ENCODE measurements around the gene WDR54.
"Not testable (repeated sequence)": the region's sequence is repeated elsewhere in the genome, so short reads cannot be mapped to it uniquely, and the experiment has no call there.

The WDR54 gene

DNA sequence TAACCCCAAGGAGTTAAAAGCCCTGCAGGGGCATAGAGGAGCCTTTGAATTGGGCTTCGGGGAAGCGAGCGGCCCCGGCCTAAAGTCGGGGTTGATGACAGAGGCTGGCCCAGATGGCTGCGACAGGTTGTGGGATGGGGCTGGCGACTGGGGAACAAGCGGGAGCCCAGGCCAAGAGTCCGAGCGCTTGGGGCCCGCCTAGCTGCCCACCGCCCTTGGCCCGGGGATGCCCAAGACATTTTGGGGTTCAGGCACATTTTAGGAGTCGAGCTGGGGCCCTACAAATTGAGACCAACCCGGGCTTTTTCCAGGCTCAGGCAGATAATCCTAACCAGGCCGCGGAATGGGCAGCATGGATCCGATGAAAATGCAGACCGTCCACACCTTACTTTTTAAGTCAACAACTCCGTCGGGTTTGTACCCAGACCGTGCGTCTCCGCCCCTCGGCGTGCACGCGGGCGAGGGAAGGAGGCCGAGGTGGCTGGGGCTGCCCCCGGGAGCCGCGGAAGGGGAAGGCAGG is 19.7 kb downstream of the WDR54 start:
- Histone ChIP-seq H3K27me3 (ENCODE audit: insufficient read depth, poor library complexity, severe bottlenecking) (peaks cover 55% of the 10 kb centered on the region), H3K27ac (replicated peaks) (no peak overlapping the region), H3K4me3 (replicated peaks; ENCODE audit: insufficient read depth, low read length) (no peak overlapping the region)
- TF ChIP-seq SPI1 (IDR thresholded peaks at IDR 0.05; ENCODE audit: borderline replicate concordance, low read depth) (no peak), GABPA (IDR thresholded peaks at IDR 0.05; ENCODE audit: low read depth) (no peak), POLR2AphosphoS5 (IDR thresholded peaks at IDR 0.05; ENCODE audit: low read depth) (no peak)
- TF ChIP-seq, protein P1, sequence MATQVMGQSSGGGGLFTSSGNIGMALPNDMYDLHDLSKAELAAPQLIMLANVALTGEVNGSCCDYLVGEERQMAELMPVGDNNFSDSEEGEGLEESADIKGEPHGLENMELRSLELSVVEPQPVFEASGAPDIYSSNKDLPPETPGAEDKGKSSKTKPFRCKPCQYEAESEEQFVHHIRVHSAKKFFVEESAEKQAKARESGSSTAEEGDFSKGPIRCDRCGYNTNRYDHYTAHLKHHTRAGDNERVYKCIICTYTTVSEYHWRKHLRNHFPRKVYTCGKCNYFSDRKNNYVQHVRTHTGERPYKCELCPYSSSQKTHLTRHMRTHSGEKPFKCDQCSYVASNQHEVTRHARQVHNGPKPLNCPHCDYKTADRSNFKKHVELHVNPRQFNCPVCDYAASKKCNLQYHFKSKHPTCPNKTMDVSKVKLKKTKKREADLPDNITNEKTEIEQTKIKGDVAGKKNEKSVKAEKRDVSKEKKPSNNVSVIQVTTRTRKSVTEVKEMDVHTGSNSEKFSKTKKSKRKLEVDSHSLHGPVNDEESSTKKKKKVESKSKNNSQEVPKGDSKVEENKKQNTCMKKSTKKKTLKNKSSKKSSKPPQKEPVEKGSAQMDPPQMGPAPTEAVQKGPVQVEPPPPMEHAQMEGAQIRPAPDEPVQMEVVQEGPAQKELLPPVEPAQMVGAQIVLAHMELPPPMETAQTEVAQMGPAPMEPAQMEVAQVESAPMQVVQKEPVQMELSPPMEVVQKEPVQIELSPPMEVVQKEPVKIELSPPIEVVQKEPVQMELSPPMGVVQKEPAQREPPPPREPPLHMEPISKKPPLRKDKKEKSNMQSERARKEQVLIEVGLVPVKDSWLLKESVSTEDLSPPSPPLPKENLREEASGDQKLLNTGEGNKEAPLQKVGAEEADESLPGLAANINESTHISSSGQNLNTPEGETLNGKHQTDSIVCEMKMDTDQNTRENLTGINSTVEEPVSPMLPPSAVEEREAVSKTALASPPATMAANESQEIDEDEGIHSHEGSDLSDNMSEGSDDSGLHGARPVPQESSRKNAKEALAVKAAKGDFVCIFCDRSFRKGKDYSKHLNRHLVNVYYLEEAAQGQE (IDR thresholded peaks at IDR 0.05; ENCODE audit: insufficient replicate concordance, low read depth) = no peak
- TF ChIP-seq, protein P2, sequence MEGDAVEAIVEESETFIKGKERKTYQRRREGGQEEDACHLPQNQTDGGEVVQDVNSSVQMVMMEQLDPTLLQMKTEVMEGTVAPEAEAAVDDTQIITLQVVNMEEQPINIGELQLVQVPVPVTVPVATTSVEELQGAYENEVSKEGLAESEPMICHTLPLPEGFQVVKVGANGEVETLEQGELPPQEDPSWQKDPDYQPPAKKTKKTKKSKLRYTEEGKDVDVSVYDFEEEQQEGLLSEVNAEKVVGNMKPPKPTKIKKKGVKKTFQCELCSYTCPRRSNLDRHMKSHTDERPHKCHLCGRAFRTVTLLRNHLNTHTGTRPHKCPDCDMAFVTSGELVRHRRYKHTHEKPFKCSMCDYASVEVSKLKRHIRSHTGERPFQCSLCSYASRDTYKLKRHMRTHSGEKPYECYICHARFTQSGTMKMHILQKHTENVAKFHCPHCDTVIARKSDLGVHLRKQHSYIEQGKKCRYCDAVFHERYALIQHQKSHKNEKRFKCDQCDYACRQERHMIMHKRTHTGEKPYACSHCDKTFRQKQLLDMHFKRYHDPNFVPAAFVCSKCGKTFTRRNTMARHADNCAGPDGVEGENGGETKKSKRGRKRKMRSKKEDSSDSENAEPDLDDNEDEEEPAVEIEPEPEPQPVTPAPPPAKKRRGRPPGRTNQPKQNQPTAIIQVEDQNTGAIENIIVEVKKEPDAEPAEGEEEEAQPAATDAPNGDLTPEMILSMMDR (IDR thresholded peaks at IDR 0.05; ENCODE audit: insufficient read depth, low read length) = no peak
- DNase-seq (ENCODE audit: low read depth in 1 of 2, low spot score in 1 of 2) = no peak

DNA sequence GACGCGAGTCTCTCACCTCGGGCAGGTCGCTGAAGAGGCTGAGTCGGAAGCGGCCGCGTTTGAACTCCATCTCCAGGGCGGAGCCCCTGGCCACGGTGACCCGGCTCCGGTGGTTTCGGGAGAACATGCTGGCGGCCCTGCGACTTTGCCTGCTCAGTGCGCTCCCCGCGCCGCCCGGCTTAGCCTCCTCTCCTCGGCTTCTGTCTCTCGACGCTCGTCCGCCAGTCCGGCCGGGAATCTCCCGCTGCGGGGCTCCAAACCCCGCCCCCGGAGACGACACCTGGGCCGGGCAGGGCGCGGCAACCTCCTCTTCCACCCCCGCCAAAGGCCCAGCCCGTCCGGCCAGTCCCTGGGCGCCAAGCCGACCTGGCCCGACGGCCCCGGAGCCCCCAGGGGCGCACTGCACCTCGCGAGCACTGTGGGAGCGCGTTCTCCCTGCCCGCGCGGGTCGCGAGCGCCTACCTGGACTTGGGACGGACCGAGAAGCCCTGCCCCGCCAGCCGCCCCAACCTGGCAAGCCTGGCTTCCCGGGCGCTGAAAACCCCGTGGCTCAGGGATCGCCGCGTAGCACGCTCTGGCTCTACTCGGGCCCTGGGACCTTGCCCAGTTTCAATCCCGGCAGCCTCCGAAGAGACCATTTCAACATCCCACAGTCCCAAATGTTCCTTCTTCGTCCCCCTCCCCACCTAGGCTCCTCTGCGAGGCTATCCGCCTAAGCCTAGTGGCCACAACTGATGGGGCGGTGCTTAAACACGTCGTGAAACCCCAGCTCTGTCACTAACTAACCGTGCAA is 20.4 kb downstream of the WDR54 start, which contains the start of gene RTKN:
Gene RTKN (minus strand): TSS at position 248 of the 793 bp plus-strand sequence. CDS start 121 bp downstream, at position 127.
- TF ChIP-seq, protein P1 (IDR thresholded peaks at IDR 0.05; ENCODE audit: insufficient replicate concordance, low read depth) = no peak
- TF ChIP-seq GABPA (IDR thresholded peaks at IDR 0.05; ENCODE audit: low read depth) = no peak
- TF ChIP-seq, protein P2 (IDR thresholded peaks at IDR 0.05; ENCODE audit: insufficient read depth, low read length) = no peak
- no peak for TF ChIP-seq SPI1 (IDR thresholded peaks at IDR 0.05; ENCODE audit: borderline replicate concordance, low read depth)
- H3K27me3 ChIP-seq (ENCODE audit: insufficient read depth, poor library complexity, severe bottlenecking) = peaks cover 55% of the 10 kb centered on the region
- no peak within 1 kb of the TSS for H3K27ac ChIP-seq (replicated peaks)
- no peak within 1 kb of the TSS for H3K4me3 ChIP-seq (replicated peaks; ENCODE audit: insufficient read depth, low read length)
- no peak for DNase-seq (ENCODE audit: low read depth in 1 of 2, low spot score in 1 of 2)

DNA sequence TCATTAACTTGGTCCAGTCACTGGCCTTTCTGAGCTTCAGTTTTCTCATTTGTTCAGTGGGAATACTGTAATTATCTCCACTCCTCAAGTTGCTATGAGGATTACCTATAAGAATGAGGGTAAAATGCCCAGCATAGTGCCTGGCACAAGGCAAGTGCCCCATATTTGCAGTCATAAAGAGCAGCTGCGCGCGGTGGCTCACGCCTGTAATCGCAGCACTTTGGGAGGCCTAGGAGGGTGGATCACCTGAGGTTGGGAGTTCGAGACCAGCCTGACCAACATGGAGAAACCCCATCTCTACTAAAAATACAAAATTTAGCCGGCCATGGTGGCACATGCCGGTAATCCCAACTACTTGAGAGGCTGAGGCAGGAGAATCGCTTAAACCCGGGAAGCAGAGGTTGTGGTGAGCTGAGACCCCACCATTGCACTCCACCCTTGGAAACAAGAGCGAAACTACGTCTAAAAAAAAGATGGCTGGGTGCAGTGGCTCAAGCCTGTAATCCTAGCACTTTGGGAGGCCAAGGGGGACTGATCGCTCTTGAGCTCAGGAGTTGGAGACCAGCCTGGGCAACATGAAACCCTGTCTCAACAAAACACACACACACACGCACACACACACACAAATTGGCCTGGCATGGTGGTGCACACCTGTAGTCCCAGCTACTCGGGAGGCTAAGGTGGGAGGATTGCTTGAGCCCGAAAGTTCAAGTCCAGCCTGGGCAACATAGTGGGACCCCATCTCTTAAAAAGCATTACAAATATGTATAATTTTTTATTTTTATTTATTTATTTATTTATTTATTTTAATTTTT is 21.2 kb downstream of the WDR54 start:
- H3K27me3 ChIP-seq (ENCODE audit: insufficient read depth, poor library complexity, severe bottlenecking) = peaks cover 54% of the 10 kb centered on the region

More for the DNA sequence above, 21.2 kb downstream of the WDR54 start:
- H3K27ac ChIP-seq (replicated peaks); H3K4me3 ChIP-seq (replicated peaks; ENCODE audit: insufficient read depth, low read length); DNase-seq (ENCODE audit: low read depth in 1 of 2, low spot score in 1 of 2): not testable (repeated sequence)

Data from HL-60 (cell line).